PC-3 (cell line): ENCODE measurements around the gene AMER3. TPM values are rescaled to one million over a fixed set of nuclear protein-coding genes. Genes with fewer than 3 reads are reported as not detected.

Source experiments
- ATAC-seq: fragments of 200-7000 bp; cut with Tn5 transposase; 2 replicates; pipeline ENCODE4 v1.9.1; 2020; ENCODE audit warnings: mild to moderate bottlenecking, moderate library complexity
- BruUV-seq: library from RNA; stranded (reverse); fragments of 400-500 nt; replicated peaks from 2 replicates; lab custom pipeline; 2021; lab: Mats Ljungman, UMichigan
- CTCF ChIA-PET: fragments of 300-600 bp; sonication (Branson Sonifier 250); formaldehyde crosslinking; loops from one replicate; lab custom pipeline; 2022; ENCODE audit warnings: antibody characterized with exemption; lab: Charles Lee
- POLR2A ChIA-PET: fragments of 300-600 bp; sonication (Branson Sonifier 250); formaldehyde crosslinking; loops from one replicate; lab custom pipeline; 2022; ENCODE audit warnings: antibody characterized with exemption; ENCODE audit not compliant: unreplicated experiment; lab: Charles Lee
- DNase-seq: peaks from one replicate; pipeline ENCODE4 v3.0.0-alpha.2; 2015
- H2AFZ ChIP-seq: fragments of 300-600 bp; sonication (generic); 2 replicates; pipeline ENCODE4 v1.6.0; 2016; ENCODE audit warnings: antibody characterized with exemption, low read length
- H3F3A ChIP-seq: fragments of 300-600 bp; sonication (generic); one replicate; pipeline ENCODE4 v1.6.0; 2017; ENCODE audit warnings: antibody characterized with exemption, low read length, control low read depth, mild to moderate bottlenecking; ENCODE audit not compliant: unreplicated experiment
- H3K27ac ChIP-seq: fragments of 300-600 bp; sonication (generic); 2 replicates; pipeline ENCODE4 v1.5.1; 2016; ENCODE audit warnings: mild to moderate bottlenecking, low read length
- H3K27me3 ChIP-seq: fragments of 300-600 bp; sonication (generic); 2 replicates; pipeline ENCODE4 v1.6.1; 2016; ENCODE audit warnings: low read length, mixed read lengths
- H3K36me3 ChIP-seq: fragments of 300-600 bp; sonication (generic); 2 replicates; pipeline ENCODE4 v1.6.1; 2016; ENCODE audit warnings: low read depth, mixed run types, low read length, mixed read lengths
- H3K4me1 ChIP-seq: fragments of 300-600 bp; sonication (generic); 2 replicates; pipeline ENCODE4 v1.5.1; 2016; ENCODE audit warnings: low read length; ENCODE audit not compliant: insufficient read depth
- H3K4me2 ChIP-seq: fragments of 300-600 bp; sonication (generic); 2 replicates; pipeline ENCODE4 v1.6.0; 2016; ENCODE audit warnings: low read length
- H3K4me3 ChIP-seq: fragments of 300-600 bp; sonication (generic); 2 replicates; pipeline ENCODE4 v1.5.1; 2016; ENCODE audit warnings: mild to moderate bottlenecking, low read length, mixed read lengths
- H3K79me2 ChIP-seq: fragments of 300-600 bp; sonication (generic); 2 replicates; pipeline ENCODE4 v1.6.1; 2017; ENCODE audit warnings: low read length, mixed read lengths
- H3K9ac ChIP-seq: fragments of 300-600 bp; sonication (generic); 2 replicates; pipeline ENCODE4 v1.6.0; 2016; ENCODE audit warnings: mild to moderate bottlenecking, low read length
- H3K9me2 ChIP-seq: fragments of 300-600 bp; sonication (generic); replicated peaks from 2 replicates; pipeline ENCODE4 v1.6.1; 2016; ENCODE audit warnings: mixed run types, low read length, mixed read lengths
- H3K9me3 ChIP-seq: fragments of 300-600 bp; sonication (generic); 2 replicates; pipeline ENCODE4 v1.6.1; 2016; ENCODE audit warnings: low read length, mixed read lengths
- H4K20me1 ChIP-seq: fragments of 300-600 bp; sonication (generic); 2 replicates; pipeline ENCODE4 v1.6.1; 2016; ENCODE audit warnings: low read length, mixed read lengths
- CTCF ChIP-seq: fragments of 300-600 bp; sonication (generic); conservative IDR thresholded peaks from 2 replicates; pipeline ENCODE4 v1.5.1; 2017; ENCODE audit warnings: antibody characterized with exemption, low read depth, mild to moderate bottlenecking, low read length
- EZH2 ChIP-seq: fragments of 300-600 bp; sonication (generic); IDR thresholded peaks from one replicate; pipeline ENCODE4 v1.6.1; 2017; ENCODE audit warnings: antibody characterized with exemption, mild to moderate bottlenecking, low read length; ENCODE audit not compliant: unreplicated experiment
- EZH2phosphoT487 ChIP-seq: fragments of 300-600 bp; sonication (generic); IDR thresholded peaks from 2 replicates; pipeline ENCODE4 v1.6.1; 2018; ENCODE audit warnings: mild to moderate bottlenecking, antibody characterized with exemption, low read length, borderline replicate concordance
- intact Hi-C: fragments of 100-400 bp; cut with micrococcal nuclease; formaldehyde crosslinking; loops from 2 replicates; pipeline ENCODE4 v1.9.0; 2023
- total RNA-seq: library from RNA; depleted of rRNA; stranded (reverse); fragments of >200 nt; gene quantifications from 2 replicates; pipeline ENCODE4 v1.2.3, GENCODE V29; 2014

The AMER3 gene
- total RNA-seq, 1 experiment from 2014 or later: not detected

- no peak for DNase-seq
- no peak for ATAC-seq
- Histone ChIP-seq H3K4me3 (no peak overlapping the region), H3K36me3 (no peaks in the 10 kb centered on the region), H3K27ac (no peak overlapping the region), H3K4me1 (no peaks in the 10 kb centered on the region), H3K27me3 (peaks cover 40% of the 10 kb centered on the region), H3K79me2 (no peaks in the 10 kb centered on the region), H3K9me3 (no peaks in the 10 kb centered on the region), H3F3A (no peaks in the 10 kb centered on the region), H3K9ac (no peak overlapping the region), H3K9me2 (no peaks in the 10 kb centered on the region), H3K4me2 (no peak overlapping the region), H2AFZ (no peak overlapping the region), H4K20me1 (no peaks in the 10 kb centered on the region)
- no peak for TF ChIP-seq EZH2phosphoT487
- TF ChIP-seq EZH2: no peak
- TF ChIP-seq CTCF: no peak
- no TSS peak for BruUV-seq
- intact Hi-C loops: no loop called here
- CTCF ChIA-PET: no interaction called here
- POLR2A ChIA-PET: no interaction called here
These were observed 20.1 kb upstream of the AMER3 start for GRCh38 chr2:130735200-130735599.

GRCh38 chr2:130736487-130736886 lies 18.9 kb upstream of the AMER3 start:
- Histone ChIP-seq H3K9me3 (no peaks in the 10 kb centered on the region), H3K4me3 (no peak overlapping the region), H2AFZ (no peak overlapping the region), H3K9ac (no peak overlapping the region), H3K4me2 (no peak overlapping the region), H3K27ac (no peak overlapping the region), H3K79me2 (no peaks in the 10 kb centered on the region), H3K36me3 (no peaks in the 10 kb centered on the region), H3F3A (no peaks in the 10 kb centered on the region), H3K4me1 (no peaks in the 10 kb centered on the region), H3K27me3 (peaks cover 40% of the 10 kb centered on the region), H4K20me1 (no peaks in the 10 kb centered on the region), H3K9me2 (no peaks in the 10 kb centered on the region)
- ChIA-PET POLR2A (no interaction called here), CTCF (no interaction called here)
- no peak for TF ChIP-seq CTCF
- TF ChIP-seq EZH2: no peak
- no peak for TF ChIP-seq EZH2phosphoT487
- BruUV-seq: no TSS peak
- no peak for DNase-seq
- ATAC-seq: no peak
- intact Hi-C loops: no loop called here

GRCh38 chr2:130737592-130737991 lies 17.7 kb upstream of the AMER3 start:
- no peaks in the 10 kb centered on the region for H3F3A ChIP-seq
- ATAC-seq (no peak), DNase-seq (no peak)
- no peak overlapping the region for H3K4me2 ChIP-seq
- no peak overlapping the region for H3K9ac ChIP-seq
- no peak overlapping the region for H3K4me3 ChIP-seq
- no peaks in the 10 kb centered on the region for H3K36me3 ChIP-seq
- TF ChIP-seq CTCF (no peak), EZH2 (no peak), EZH2phosphoT487 (no peak)
- no peaks in the 10 kb centered on the region for H3K79me2 ChIP-seq
- H3K9me3 ChIP-seq: no peaks in the 10 kb centered on the region
- no peaks in the 10 kb centered on the region for H4K20me1 ChIP-seq
- CTCF ChIA-PET: no interaction called here
- POLR2A ChIA-PET: no interaction called here
- H3K27me3 ChIP-seq: peaks cover 44% of the 10 kb centered on the region
- H2AFZ ChIP-seq: no peak overlapping the region
- no peaks in the 10 kb centered on the region for H3K4me1 ChIP-seq
- H3K27ac ChIP-seq: no peak overlapping the region
- no TSS peak for BruUV-seq
- intact Hi-C loops: no loop called here
- H3K9me2 ChIP-seq: no peaks in the 10 kb centered on the region
